Caki2 (cell line): ENCODE measurements around the gene C6orf89. TPM values are rescaled to one million over a fixed set of nuclear protein-coding genes. Genes with fewer than 3 reads are reported as not detected.
A peak's percentile ranks its signal among the peaks of the same experiment; 100 is the strongest.

Experiments
- DNase-seq: peaks from one replicate; pipeline ENCODE4 v3.0.0-alpha.2; 2015; ENCODE audit warnings: low read depth
- in situ Hi-C: cut with HindIII; loops from 2 replicates; pipeline ENCODE4 v1.10.0; 2016; ENCODE audit warnings: low sequenced_read_pairs, low pct_unique_long_range_greater_than_20kb, mixed read lengths
- total RNA-seq: library from RNA; depleted of rRNA; stranded (reverse); fragments of >200 nt; shearing (Covaris generic); gene quantifications from 2 replicates; pipeline ENCODE4 v1.2.3, GENCODE V29; 2014; ENCODE audit warnings: low replicate concordance

The C6orf89 gene
- total RNA-seq, 1 experiment from 2014 or later: 25.0 TPM

- in situ Hi-C loops: no loop called here
- DNase-seq: no peak
These were observed 23.0 kb downstream of the C6orf89 start for GRCh38 chr6:36908747-36909146.

DNA sequence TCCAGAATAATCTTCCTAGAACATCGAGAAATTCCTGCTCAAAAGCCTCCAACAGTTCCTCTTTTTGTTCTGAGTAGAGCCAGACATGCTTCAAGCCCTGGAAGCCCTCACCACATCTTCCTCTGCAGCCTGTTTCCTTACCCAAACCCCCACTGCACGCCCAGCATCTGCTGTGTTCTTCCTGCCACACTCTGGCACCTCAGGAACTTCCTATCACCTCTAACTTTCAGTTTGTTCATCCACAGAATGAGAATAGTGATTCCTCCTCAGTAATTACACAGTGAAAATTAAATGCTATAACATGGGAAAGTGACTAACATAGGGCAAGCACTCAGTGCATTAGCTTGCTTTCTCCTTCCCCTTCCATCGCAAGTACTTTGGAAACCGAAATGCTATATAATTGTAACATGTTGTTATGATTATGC lies 26.3 kb downstream of the C6orf89 start:
- in situ Hi-C loops: no loop called here
- DNase-seq: no peak

DNA sequence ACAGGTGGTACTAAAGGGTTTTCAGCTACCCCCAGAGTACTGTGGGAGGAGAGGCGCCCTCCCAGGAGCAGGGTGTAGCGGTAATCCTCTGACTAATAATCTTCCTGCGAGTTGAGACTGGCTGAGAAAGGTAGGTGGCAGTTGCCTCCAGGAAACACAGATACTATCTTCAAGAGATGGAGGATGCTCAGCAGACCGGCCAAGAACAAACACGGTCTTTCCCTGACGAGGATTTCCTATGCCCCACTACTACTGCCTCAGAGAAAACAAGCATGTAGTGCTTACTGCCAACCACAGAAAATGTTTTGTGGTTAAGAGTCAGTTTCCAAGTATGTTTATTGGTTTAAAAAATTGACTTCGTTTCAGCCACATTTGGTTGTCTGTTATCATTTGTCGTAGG lies 26.8 kb downstream of the C6orf89 start:
- peak; percentile 54 for DNase-seq
- in situ Hi-C loops: no loop called here

DNA sequence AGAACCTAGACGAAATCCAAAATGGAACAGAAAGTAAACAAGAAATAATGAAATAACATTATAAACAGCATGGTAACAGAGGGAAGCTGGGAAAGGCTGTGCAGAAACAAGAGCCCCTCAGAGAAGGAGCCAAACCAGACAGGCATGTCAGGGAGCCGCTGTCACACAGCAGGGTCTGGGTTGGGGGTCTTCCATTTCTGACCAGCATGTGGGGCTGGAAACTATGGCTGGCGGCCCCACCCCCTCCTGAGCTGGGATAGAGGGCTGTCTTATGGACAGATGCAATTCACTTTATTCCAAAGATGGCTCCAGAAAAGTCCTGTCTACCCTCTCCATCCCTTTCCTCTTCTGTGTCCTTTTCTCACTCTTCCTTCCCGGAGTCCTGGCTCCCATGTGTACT lies 27.3 kb downstream of the C6orf89 start:
- in situ Hi-C loops: no loop called here
- DNase-seq: no peak

GRCh38 chr6:36914227-36914794 lies 28.6 kb downstream of the C6orf89 start:
- in situ Hi-C loops: no loop called here
- DNase-seq: peak; percentile 92

- no peak for DNase-seq
- in situ Hi-C loops: no loop called here
These were observed 29.8 kb downstream of the C6orf89 start for GRCh38 chr6:36915599-36915998.

DNA sequence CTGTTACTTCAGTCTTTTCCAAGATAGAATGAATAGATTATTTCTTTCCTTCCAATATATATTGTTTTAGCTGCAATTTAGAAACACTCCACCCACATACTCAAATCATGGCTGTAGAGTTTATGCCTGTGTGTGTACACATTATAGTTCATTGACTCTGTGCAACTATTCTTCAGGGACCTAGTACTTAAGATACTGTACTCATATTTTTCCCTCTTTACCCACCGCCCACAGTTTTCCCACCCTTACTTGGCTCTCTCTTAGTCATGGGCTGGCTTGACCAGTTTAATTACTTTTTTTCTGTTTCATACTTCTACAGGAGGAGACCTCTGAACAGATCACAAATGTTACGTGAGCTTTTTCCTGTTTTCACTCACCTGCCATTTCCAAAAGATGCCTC lies 30.4 kb downstream of the C6orf89 start:
- in situ Hi-C loops: no loop called here

GRCh38 chr6:36917541-36918193 lies 31.9 kb downstream of the C6orf89 start:
- in situ Hi-C loops: no loop called here
- DNase-seq: no peak

More for the DNA sequence above, 30.4 kb downstream of the C6orf89 start:
- no peak for DNase-seq

DNA sequence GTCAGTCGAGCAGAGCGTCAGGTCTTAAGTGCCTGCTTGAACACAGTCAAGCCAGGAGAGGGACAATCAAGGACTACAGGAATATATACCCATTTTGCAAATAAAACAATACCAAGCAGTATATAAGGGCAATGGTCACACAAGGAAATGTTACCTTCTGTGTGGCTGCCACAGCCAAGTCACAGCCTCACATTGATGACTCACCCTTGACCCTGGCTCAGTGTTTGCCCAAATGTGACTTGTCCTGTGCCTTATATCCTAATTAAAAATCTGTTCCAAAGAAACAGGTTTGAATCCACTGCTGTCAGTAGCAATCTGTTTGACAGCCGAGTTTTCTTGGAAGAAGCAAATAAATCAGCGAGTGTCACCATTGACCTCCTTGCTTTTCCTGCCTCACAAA lies 34.3 kb downstream of the C6orf89 start:
- in situ Hi-C loops: no loop called here
- peak; percentile 8 for DNase-seq

DNA sequence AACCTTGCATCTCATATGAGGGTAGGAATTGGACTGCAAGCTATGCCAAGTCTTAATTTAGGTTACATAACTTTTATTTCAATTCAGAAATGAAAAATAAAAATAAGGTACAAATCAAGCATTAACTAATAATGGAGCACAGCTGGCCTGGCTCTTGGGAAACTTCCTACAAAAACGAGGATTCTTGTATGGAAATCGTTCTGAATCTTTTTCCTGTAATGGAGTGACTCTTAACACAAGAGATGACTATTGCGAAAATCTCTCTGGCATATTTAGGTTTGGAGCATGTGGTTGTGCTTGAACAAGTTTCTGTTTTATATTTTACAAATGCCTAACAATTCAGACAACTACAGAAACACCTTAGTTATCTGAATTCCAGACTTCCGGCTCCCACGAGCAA lies 34.8 kb downstream of the C6orf89 start:
- no peak for DNase-seq
- in situ Hi-C loops: no loop called here

- in situ Hi-C loops: no loop called here
These were observed 38.4 kb downstream of the C6orf89 start for GRCh38 chr6:36924131-36924530.

DNA sequence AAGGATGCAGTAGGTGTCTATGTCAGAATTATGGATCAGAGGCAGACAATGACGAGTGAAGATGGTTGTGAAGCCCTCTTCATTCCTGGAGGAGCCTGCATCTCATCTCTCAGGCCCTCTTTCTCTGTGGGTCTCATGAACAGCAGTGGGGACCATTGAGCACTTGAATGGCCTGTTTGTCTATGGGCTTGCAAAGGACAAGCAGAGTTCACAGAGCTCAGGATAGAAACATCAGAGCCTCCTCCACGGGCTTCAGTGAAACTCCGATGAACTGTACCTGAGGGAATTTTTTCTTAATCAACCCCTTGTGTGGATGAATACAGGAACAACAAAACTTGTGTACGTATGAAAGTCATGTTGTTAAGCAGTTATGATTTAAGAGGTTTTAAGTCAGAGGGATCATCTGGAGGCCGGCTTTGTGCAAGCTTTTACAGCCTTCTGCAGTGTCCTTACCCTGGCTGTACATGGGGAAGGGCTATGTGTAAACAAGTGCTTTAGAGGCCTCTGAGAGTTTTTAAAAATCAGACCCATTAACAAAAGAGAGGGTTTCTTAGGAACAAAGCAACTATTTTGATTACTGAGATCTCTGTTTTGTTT lies 39.1 kb downstream of the C6orf89 start:
- in situ Hi-C loops: no loop called here
- no peak for DNase-seq

More at GRCh38 chr6:36924131-36924530, 38.4 kb downstream of the C6orf89 start:
- DNase-seq: no peak

DNA sequence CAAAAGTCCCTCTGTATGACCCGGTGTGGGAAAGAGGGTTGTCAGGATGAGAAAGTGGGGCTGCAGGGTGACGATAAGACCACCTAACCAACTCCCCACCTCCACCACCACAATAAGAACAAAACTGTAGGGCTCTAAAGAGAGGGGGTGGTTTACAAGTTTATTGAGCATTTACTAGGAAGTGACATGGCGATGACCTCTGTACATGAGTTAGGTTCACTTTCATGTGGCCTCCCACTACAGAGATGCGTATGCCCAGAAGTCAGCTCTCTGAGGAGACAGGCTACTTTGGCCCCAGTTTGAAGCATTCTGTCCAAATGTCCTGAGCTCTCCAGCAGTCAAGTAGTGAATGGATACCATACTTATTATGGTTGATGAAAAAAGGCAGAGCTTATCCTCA lies 40.1 kb downstream of the C6orf89 start:
- in situ Hi-C loops: no loop called here
- DNase-seq: no peak

DNA sequence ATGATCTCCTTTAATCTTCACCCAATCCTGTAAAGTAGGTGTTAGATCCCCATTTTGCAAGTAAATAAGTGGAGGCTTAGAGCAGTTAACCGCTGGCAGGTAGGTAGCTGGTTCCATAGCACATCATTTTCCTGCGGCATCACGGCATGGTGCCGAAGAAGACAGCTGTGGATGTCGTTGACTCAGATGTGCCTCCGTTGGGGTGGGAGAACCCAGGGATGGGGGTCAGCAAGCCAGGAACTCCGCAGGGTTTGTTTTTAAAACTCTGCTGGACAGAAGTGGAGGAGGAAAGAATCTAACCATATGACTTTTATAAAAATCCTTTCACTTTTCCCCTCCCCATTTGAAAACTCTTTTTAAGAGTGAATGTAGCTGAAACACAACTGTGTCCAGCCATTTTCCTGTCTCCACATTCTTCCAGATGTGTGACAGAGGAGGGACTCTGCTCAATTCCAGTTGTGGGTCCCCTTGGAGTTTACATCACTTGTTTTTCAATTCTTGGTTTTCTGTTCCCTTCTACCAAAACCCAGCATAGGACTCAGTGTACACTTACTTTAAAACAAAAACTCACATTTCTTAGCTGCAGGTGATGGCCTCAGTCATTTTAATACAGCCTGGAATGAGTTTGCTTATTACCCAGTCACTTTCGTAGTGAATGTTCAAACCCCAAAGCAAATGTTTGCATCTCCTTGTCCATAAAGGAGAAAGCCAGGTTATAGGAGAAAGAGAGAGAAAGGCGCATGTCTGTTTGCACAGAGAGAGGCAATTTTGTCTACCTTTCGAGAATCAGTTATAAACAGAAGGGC lies 41.2 kb downstream of the C6orf89 start:
- DNase-seq: no peak
- in situ Hi-C loops: no loop called here

- in situ Hi-C loops: no loop called here
- DNase-seq: no peak
These were observed 42.2 kb downstream of the C6orf89 start for GRCh38 chr6:36927691-36928546.

- DNase-seq: no peak
- in situ Hi-C loops: no loop called here
These were observed 42.8 kb downstream of the C6orf89 start for GRCh38 chr6:36928547-36928918.

- in situ Hi-C loops: no loop called here
- no peak for DNase-seq
These were observed 43.4 kb downstream of the C6orf89 start for GRCh38 chr6:36929152-36929551.

GRCh38 chr6:36929607-36930006 lies 43.9 kb downstream of the C6orf89 start:
- in situ Hi-C loops: no loop called here
- DNase-seq: no peak
